Urothelium cell line (cell line): Measurements from ENCODE around the gene HOXC10.

Experiments
- DNase-seq: peaks from one replicate; pipeline ENCODE4 v3.0.0; 2011; ENCODE audit warnings: low spot score, mixed read lengths
- FAIRE-seq: peaks from 2 replicates; lab custom pipeline; 2011; peaks lifted over from hg19 to GRCh38; lab: Jason Lieb, UNC

The HOXC10 gene

GRCh38 chr12:53988541-53989226 lies 3.7 kb downstream of the HOXC10 start:
- DNase-seq (no peak), FAIRE-seq (no peak)

DNA sequence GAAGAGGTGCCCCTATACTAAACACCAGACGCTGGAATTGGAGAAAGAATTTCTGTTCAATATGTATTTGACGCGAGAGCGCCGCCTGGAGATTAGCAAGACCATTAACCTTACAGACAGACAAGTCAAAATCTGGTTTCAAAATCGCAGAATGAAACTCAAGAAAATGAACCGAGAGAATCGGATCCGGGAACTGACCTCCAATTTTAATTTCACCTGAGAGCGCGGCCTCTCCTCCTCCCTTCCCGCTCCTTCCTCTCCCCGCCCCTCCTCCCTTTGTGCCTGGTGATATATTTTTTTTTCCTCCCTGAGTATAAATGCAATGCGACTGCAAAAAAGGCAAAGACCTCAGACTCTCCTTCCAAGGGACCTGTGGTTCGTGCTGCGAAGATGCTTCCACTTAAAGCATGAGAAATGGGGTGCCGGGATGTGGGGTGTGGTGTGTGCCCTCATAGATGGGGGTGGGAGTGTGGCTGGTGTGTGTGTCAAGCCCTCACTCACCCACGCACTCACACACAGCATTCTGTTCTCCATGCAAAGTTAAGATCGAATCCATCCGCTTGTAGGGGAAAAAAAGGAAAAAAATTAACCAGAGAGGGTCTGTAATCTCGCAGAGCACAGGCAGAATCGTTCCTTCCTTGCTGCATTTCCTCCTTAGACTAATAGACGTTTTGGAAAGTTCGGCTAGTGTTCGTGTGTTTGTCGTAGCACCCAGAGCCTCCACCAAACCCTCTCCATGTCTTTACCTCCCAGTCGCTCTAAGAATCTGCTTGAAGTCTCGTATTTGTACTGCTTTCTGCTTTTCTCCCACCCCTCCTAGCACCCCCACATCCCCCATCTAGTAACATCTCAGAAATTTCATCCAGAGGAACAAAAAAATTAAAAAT lies 4.5 kb downstream of the HOXC10 start:
- FAIRE-seq (peak; percentile 13), DNase-seq (peak; percentile 47)

GRCh38 chr12:53990311-53991076 lies 5.5 kb downstream of the HOXC10 start:
- DNase-seq (no peak), FAIRE-seq (no peak)

GRCh38 chr12:53991077-53991460 lies 6.1 kb downstream of the HOXC10 start:
- DNase-seq: no peak
- FAIRE-seq: no peak

- FAIRE-seq (no peak), DNase-seq (no peak)
These were observed 7.5 kb downstream of the HOXC10 start for GRCh38 chr12:53992377-53992889.

DNA sequence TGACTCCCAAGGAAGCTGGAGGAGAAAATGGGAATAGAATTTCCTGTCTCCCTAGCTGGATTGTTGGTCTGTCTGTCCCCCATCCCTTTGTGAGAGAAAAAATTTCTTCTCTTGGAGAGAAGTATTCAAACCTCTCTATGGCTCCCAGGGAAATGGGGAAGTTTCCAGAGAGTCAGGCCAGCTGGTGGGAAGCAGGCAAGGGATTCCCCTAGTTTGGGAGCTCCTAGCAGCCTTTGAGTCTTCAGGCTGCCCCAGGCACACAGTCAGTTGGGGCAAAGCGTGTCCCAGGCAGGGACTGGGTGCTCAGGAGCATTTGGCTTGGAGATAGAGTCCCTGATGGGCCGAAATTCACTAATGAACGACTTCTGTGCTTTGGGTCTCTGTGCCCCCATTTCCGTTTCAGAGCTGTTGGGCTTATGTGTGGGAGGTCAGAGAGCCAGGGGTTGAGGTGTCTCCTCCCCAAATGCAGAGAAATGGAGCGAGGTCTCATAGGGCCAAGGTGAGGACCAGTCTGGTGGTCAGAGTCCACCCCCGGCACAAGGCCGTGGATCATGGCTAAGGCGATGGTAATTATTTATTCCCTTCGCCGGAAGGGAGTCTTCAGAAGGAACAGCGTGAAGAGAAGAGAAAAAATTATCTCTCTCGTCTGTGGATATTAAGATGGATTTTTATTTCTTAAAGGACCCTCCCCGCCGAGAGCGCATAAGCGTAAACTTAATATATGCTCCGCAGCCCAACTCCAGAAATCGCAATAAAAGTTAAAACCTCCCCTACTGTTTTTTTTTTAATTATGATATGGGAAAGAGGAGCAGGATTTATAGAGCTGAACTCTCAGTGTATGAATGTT lies 8.4 kb downstream of the HOXC10 start:
- no peak for DNase-seq
- FAIRE-seq: no peak

DNA sequence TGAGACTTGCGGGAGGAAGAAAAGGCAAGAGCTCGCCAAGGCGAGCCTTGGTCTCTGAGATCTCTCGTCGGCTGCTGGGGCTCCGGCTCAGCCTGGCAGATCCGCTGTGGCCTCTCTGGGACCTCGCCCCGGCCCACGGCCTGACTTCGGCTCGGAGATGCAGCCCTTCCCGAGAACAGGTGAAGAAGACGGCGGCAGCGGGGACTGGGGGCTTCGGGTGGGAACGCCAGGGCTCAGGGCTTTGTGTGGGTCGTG lies 9.0 kb downstream of the HOXC10 start:
- no peak for DNase-seq
- FAIRE-seq: no peak

DNA sequence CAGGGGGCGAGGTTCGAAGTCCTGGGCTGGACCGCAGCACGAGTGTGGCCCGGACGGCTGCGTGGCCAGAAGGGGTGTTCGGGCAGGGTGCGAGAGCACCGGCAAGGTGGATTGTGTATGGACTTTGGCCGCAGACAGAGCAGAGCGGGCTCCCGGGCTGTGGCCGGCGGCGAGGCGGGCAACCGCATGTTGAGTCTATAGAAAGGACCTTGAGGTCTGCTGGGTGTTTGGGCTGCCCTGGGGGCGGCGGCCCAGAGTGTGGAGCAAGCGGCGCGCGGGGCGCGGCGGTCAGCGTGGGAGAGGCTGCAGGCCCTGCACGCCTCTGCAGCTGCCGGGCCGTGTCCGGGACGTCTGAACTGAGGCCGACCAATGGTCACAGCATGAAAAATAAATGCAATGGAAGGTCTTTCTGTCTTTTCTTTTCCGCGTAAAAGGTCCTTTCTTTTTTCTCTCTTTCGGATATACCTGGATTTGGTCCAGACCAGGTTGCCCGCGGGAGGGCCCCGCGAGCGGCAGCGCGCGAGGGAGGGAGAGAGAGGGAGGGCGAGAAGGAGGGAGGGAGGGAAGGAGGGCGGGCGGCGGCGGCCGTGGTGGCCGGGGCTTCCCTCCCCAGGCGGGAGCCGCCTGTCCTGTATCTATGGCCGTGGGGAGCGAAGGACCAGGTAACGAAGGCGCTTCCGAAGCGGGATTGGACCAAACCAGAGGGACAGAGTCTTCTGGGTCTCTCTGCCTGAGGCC lies 9.5 kb downstream of the HOXC10 start:
- FAIRE-seq (no peak), DNase-seq (peak; percentile 44)

- DNase-seq (no peak), FAIRE-seq (no peak)
These were observed 10.0 kb downstream of the HOXC10 start for GRCh38 chr12:53995002-53995377.

DNA sequence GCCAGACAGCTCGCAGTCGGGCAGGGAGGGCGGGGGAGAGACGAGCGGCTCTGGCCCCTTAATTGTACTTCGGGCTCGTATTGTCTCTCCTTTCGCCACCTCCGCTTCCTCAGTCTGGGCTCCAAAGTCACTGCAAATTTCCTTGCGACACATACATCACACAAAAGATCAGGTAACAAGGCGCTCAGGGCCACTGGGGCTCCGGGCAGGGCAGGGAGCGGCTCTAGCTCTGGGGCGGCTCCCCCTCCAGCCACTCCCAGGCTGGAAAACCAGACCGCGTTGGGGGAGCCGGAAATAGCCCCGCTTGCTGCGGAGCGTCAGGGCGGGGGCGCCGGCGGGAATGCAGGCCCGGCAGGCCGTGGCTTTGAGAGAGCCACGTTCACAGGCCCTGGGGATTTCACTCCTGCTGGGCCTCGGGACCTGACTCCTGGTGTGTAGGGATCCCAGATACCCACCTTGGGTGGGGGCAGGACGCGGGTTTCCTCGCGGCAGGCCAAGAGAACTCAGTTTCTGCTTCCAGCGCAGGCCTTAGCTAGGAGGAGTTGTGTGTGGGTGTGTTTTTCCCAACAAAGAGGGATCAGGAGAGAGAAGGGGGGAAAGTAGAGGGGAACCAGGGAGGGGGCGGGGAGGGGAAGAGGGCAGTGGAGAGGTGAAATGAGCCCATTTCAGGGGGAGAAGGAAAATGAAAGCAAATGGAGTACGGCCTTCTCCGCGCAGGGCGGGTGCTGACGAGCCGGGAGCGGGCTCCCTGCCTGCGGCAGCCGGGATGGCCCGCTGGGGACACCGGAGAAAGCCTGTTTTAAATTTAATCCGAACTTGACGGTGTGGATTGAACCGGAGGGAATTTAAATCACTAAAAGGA lies 10.7 kb downstream of the HOXC10 start:
- DNase-seq: peak; percentile 79
- FAIRE-seq: no peak

DNA sequence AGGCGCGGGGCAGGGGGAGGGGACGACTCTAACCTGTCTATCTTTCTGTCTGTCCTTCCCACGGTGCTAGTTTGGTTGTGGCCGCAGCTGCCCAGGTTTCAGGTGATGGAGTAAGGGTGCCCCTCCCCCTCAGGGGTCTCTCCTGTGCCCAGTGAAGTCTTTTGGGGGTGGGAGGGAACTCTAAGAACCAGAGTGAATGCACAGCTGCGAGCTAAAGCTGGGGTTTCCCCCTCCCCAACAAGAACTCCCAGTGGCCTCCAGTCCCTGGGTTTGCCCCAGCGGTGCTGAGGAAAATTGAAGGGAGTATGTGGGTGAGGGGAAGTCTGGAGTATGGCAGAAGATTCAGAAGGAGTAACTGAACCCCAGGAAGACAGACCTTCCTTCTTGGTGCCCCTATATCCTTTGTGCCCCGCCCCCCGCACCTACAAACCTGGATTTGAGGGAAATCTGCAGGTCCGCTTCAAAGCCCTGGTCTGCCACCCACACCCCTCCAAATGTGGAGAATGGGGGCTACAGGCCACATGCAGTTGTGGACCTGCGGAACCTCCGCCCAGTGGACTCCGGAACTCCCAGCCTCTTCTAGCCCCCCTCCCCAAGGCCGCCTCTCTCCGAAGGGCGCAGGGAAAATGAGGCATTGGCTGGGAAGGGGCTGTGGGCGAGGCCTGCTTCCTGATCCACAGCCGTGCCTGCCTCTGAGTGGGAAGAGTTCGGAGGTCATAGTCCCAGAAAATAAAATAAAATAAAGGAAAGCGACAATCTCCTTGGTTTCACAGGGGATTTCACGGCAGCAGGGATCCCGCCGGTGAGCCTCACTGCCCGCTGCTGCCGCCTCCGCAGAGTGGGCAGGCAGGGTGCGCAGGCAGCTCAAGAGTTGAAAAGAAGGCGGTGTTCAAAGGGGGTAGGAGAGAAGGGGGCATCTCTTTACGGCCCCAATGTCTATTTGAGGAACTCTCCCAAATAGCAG lies 11.6 kb downstream of the HOXC10 start:
- FAIRE-seq (no peak), DNase-seq (no peak)

GRCh38 chr12:53997204-53998109 lies 12.5 kb downstream of the HOXC10 start:
- DNase-seq (no peak), FAIRE-seq (no peak)

DNA sequence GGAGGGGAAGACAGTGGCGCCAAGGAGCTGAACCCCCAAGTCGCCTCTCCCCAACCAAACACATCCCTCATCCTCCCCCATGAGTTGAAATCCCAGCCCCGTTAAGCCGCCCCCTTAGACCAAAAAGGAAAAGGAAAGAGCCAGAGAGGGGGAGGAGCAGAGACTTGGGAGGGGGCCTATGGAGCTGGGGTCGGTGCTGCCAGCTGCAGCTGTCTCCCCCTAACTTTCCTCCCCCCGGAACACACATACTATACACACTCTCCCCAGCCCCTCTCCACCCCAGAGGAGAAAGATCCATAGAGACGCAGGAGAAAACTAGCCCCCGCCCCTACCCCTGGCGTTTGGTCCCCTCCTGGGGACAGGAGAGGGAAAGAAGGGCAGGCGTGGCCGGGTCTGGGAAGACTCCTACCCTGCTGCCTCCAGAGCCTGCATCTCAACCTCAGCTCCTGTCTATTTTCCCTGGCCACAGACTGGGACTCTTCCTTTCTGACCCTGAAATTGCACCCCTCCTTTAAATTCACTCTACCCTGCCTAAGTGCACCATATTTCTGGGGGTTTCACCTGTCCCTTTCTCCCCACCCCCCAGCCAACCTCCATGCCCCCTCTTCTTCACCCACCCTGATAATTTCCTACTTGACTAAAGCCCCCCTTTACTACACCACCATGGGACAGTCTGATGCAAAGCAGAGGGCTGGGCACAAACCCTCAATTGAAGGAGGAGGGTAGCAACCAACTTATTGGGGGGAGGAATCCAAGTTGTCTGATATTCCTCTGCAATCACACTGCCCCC lies 13.4 kb downstream of the HOXC10 start:
- FAIRE-seq (no peak), DNase-seq (no peak)

GRCh38 chr12:53998900-53999236 lies 13.9 kb downstream of the HOXC10 start:
- DNase-seq (no peak), FAIRE-seq (no peak)

DNA sequence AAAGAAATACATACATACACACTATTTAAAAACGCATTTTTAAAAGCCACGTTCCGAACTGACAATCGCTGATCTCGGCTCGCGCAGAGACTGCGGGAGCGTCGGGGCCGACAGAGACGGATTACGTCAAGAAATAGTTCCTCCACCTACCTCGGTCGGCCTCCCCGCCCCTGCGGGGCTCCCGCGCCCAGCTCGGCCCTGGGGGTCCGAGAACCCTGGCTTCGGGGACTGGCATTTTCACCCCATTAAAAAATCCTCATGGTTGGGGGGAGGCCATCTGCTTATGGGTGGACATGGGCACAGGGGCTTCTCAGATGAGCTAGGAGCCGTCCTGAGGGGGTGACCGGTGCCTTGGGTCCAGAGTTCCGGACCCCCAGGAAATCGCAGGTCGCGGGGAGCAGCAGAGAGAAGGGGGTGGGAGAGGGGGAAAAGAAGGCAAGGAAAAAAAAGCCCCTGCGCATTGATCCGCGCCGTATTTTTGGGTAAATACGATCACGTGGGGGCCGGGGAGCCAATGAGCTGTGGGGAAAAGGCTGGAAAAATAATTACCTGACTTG lies 14.7 kb downstream of the HOXC10 start:
- FAIRE-seq: no peak
- peak; percentile 72 for DNase-seq
